Measurements from ENCODE around the gene EPHB1. TPM values are rescaled to one million over a fixed set of nuclear protein-coding genes. Genes with fewer than 3 reads are reported as not detected.

Gene EPHB1
- total RNA-seq, 1 experiment from 2014 or later, result 0.86 TPM

DNA sequence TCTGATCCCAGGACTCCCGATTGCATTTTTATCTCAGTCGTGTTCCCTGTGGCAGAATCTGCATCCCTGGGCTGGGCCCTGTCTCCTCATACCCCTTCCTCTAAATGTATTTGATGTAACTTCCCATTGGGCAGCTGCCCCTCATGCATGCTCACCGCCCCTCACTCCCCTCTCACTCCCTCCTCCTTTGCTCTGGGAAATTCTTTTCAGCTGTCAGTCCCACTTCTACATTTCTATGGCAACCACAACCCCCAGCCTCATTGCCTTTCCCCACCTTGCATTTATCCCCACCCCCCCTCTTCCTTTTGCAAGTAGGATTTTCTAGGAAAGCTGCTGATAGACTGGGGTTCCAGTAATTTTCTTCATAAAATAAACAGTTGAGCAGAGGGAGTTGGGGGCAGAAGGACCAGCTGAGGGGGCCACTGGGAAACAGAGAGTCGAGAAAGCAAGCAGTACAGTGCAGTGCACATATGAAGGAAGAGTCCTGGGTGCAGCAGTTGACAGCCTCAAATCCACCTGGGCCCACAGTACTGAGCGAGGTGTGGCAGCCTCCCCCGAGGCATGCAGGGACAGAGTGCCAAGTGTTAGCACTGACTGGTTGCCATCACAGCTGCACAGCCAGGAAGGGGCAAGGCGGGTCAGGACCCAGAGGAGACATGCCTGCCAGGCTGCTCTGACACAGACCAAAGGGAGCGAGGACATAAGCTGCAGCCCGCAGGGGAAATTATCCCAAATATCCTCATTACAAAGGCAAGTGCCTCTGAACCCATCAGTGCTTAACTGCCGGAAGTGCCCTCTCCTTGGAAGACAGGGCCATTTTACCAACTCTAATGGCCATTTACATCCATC is 476.3 kb downstream of the EPHB1 start:
- ATAC-seq (no peak), DNase-seq (ENCODE audit: low read depth, low spot score) (no peak)
- H3K9me3 ChIP-seq (ENCODE audit: control insufficient read depth in 1 of 2, insufficient read depth in 1 of 2, low read depth in 1 of 2, low read length in 2 of 2), result no peaks in the 10 kb centered on the region
- H3K9me2 ChIP-seq (ENCODE audit: insufficient read depth), result no peaks in the 10 kb centered on the region
- H3K27ac ChIP-seq (ENCODE audit: low read depth, low read length), result no peak overlapping the region
- RAD21 ChIA-PET (ENCODE audit: low non-redundant PET in 1 of 2, low total read pairs in 2 of 2, uncharacterized antibody in 2 of 2, unreplicated experiment in 2 of 2), result no interaction called here
- TF ChIP-seq SP1 (IDR thresholded peaks at IDR 0.05; ENCODE audit: low read depth) (no peak), RAD21 (IDR thresholded peaks at IDR 0.05; ENCODE audit: low read depth) (no peak), SRF (IDR thresholded peaks at IDR 0.05; ENCODE audit: low read depth) (no peak), POLR2AphosphoS5 (IDR thresholded peaks at IDR 0.05; ENCODE audit: low read depth, low read length) (no peak), SIN3A (IDR thresholded peaks at IDR 0.05; ENCODE audit: low read depth) (no peak), ELF1 (IDR thresholded peaks at IDR 0.05; ENCODE audit: borderline replicate concordance, low read depth) (no peak), EZH2phosphoT487 (IDR thresholded peaks at IDR 0.05; ENCODE audit: borderline replicate concordance) (no peak), EZH2 (IDR thresholded peaks at IDR 0.05) (no peak), CBX3 (IDR thresholded peaks at IDR 0.05; ENCODE audit: low read depth) (no peak), ZFX (IDR thresholded peaks at IDR 0.05) (no peak), ZNF274 (IDR thresholded peaks at IDR 0.05; ENCODE audit: low read depth, low read length) (no peak)
- TF ChIP-seq, protein P1, sequence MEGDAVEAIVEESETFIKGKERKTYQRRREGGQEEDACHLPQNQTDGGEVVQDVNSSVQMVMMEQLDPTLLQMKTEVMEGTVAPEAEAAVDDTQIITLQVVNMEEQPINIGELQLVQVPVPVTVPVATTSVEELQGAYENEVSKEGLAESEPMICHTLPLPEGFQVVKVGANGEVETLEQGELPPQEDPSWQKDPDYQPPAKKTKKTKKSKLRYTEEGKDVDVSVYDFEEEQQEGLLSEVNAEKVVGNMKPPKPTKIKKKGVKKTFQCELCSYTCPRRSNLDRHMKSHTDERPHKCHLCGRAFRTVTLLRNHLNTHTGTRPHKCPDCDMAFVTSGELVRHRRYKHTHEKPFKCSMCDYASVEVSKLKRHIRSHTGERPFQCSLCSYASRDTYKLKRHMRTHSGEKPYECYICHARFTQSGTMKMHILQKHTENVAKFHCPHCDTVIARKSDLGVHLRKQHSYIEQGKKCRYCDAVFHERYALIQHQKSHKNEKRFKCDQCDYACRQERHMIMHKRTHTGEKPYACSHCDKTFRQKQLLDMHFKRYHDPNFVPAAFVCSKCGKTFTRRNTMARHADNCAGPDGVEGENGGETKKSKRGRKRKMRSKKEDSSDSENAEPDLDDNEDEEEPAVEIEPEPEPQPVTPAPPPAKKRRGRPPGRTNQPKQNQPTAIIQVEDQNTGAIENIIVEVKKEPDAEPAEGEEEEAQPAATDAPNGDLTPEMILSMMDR (IDR thresholded peaks at IDR 0.05 in 2 of 3, conservative IDR thresholded peaks at IDR 0.05 in 1 of 3; ENCODE audit: borderline replicate concordance in 1 of 3, insufficient read depth in 1 of 3, low read depth in 2 of 3, low read length in 2 of 3), result no peak
- TF ChIP-seq, protein P2, sequence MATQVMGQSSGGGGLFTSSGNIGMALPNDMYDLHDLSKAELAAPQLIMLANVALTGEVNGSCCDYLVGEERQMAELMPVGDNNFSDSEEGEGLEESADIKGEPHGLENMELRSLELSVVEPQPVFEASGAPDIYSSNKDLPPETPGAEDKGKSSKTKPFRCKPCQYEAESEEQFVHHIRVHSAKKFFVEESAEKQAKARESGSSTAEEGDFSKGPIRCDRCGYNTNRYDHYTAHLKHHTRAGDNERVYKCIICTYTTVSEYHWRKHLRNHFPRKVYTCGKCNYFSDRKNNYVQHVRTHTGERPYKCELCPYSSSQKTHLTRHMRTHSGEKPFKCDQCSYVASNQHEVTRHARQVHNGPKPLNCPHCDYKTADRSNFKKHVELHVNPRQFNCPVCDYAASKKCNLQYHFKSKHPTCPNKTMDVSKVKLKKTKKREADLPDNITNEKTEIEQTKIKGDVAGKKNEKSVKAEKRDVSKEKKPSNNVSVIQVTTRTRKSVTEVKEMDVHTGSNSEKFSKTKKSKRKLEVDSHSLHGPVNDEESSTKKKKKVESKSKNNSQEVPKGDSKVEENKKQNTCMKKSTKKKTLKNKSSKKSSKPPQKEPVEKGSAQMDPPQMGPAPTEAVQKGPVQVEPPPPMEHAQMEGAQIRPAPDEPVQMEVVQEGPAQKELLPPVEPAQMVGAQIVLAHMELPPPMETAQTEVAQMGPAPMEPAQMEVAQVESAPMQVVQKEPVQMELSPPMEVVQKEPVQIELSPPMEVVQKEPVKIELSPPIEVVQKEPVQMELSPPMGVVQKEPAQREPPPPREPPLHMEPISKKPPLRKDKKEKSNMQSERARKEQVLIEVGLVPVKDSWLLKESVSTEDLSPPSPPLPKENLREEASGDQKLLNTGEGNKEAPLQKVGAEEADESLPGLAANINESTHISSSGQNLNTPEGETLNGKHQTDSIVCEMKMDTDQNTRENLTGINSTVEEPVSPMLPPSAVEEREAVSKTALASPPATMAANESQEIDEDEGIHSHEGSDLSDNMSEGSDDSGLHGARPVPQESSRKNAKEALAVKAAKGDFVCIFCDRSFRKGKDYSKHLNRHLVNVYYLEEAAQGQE (IDR thresholded peaks at IDR 0.05; ENCODE audit: low read depth), result no peak
- TF ChIP-seq, protein P3, sequence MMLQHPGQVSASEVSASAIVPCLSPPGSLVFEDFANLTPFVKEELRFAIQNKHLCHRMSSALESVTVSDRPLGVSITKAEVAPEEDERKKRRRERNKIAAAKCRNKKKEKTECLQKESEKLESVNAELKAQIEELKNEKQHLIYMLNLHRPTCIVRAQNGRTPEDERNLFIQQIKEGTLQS (IDR thresholded peaks at IDR 0.05), result no peak
- no peak overlapping the region for H3K4me2 ChIP-seq (ENCODE audit: low read length)
- no peaks in the 10 kb centered on the region for H3K36me3 ChIP-seq (ENCODE audit: control insufficient read depth in 1 of 2, insufficient read depth in 2 of 2, low read length in 2 of 2)
- intact Hi-C loops (cut with micrococcal nuclease), result no loop called here
- H4K20me1 ChIP-seq (ENCODE audit: insufficient read depth), result no peaks in the 10 kb centered on the region
- CTCF ChIA-PET, result no interaction called here
- H3K27me3 ChIP-seq (ENCODE audit: insufficient read depth, low read length), result peaks cover 9% of the 10 kb centered on the region
- H3K9ac ChIP-seq (ENCODE audit: low read length), result no peak overlapping the region
- no peaks in the 10 kb centered on the region for H3K79me2 ChIP-seq (ENCODE audit: insufficient read depth, low read length)
- H3K4me3 ChIP-seq (replicated peaks in 1 of 2; ENCODE audit: low read depth in 1 of 2, low read length in 2 of 2), result no peak overlapping the region
- H3K4me1 ChIP-seq (ENCODE audit: control insufficient read depth in 1 of 2, insufficient read depth in 2 of 2, low read length in 2 of 2), result no peaks in the 10 kb centered on the region
- no peak overlapping the region for H2AFZ ChIP-seq (ENCODE audit: low read depth, low read length, poor library complexity, severe bottlenecking)
- no TSS peak for BruUV-seq (replicated peaks)
- POLR2A ChIA-PET, result no interaction called here

Data from HCT116 (cell line).